Measurements from ENCODE around the gene ACOT11.
A peak's percentile ranks its signal among the peaks of the same experiment; 100 is the strongest.

Gene ACOT11

GRCh38 chr1:54537611-54538010, 10.4 kb upstream of the ACOT11 start:
- DNase-seq (ENCODE audit: low read depth), result no peak

DNA sequence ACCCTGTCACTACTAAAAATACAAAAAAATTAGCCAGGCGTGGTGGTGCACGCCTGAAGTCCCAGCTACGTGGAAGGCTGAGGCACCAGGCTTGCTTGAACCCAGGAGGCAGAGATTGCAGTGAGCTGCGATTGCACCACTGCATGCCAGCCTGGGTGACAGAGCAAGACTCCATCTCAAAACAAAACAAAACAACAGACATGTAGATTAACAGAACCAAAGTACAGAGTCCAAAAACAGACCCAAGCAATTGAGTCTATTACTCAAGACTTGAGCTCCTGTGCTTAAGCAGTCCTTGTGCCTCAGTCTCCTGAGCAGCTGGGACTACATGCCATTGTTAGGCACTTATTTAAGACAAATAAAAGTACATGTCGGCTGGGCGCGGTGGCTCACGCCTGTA, 9.5 kb upstream of the ACOT11 start:
- DNase-seq (ENCODE audit: low read depth), result no peak

DNA sequence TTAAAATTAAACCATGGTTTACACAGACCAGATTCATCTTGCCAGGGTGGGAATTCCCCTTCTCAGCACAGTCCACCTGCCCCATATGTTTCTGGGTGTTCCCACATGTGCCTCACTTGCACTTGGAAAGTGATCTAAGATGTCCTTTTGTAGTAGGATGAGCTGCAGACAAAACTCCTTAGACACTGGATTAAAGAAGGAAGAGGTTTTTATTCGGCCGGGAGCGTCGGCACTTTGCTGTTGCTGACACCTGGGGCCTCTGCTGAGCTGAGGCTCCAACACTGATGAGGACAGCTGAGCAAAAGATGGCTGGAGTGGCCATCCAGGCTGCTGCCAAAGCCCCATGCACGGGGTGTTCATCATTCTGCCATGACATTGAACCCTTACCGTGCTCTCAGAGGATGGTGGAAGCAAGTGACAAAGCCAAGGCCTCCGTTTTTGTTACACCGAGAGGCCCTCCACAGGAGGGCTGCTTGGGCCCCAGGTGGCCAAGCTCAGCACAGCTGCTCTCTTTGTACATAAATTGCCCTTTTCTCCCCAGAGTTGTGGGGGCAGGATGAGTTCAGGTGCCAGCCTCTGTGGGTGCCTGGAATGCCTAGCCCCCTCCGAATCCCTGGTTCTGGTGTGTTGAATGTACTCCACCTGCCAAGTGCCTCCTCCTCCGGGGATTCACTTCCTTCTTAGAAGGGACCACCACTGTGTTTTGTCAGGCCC, 7.3 kb upstream of the ACOT11 start:
- DNase-seq (ENCODE audit: low read depth), result no peak

DNA sequence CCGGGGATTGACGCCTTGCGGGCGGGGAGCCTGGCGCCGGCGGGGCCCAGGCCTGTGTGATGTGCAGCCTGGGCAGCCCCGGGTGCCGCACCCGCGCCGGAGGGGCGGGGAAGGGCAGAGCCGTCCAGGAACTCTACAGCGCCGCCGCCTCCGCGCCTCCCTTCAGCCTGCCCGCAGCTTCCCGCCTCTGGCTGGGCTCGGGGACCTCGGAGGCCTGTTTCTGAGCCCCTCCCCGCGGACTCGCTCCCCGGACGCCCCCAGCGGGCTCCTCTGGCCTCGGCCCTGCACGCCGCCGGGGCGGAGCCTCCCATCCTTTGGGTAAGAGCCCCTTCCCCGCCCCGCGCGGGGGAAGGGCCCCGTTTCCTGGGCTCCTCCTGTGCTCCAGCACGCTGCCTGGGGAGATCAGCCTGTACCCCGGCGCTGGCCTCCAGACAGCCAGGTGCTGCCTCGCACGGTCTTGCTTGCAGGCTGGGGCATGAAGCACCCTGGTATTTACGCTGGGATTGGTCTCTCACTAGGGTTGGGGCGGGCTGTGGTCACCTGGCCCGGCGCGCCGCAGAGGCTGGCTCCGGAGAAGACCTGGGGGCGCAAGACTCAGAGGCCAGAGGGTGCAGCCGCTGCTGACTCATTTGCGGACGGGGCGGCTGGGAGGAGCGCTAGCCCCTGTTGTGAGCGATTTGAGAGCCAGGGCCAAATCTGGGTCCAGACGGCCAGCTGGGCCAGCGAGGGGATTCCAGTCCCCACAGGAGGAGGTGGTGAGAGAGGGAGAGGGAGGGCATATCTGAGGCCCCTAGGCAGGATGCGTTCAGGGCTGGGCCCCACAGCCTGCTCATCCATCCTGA, 5.7 kb upstream of the ACOT11 start:
- DNase-seq (ENCODE audit: low read depth), result no peak

GRCh38 chr1:54542962-54543539, 5.0 kb upstream of the ACOT11 start:
- DNase-seq (ENCODE audit: low read depth), result no peak

DNA sequence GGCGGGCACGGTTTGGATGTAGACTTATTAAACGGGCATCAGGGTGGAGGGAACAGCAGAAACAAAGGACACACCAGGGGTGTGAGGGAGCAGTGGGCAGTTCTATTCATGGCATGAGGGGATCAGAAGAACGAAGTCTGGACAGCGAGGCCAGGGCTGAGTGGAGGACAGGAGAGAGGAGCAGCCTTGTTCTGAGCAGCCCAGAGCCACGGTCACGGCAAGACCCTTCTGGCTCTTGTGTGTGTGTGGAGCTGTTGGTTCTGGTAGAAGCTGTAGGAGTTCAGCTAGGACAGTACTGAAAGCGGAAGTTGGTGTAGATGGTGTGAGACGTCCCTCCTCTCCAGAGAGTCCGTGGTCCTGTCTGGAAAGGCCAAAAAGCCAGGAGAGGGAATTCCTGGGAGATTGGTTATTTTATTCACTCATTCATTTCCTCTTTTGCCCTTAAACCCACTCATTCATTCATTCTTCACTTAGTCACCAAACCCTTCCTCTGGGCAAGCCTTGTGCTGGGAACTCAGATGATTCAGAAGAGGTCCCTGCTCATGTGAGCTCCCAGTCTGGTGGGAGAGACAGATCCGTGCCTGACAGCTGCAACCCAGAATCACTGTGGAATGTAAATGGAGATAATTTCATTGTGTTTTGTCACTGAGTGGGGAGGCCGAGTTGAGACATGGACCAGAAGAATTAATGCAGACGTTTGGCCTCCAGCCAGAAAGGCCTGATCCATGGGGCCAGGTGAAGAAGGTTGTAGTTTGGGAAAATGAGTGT, 4.1 kb upstream of the ACOT11 start:
- peak; percentile 41 for DNase-seq (ENCODE audit: low read depth)

- DNase-seq (ENCODE audit: low read depth), result no peak
Measured at GRCh38 chr1:54545916-54546635, 2.0 kb upstream of the ACOT11 start.

- no peak for DNase-seq (ENCODE audit: low read depth)
Measured at GRCh38 chr1:54546651-54547401, 1.2 kb upstream of the ACOT11 start.

GRCh38 chr1:54548389-54549044, 489 bp downstream of the ACOT11 start:
- DNase-seq (ENCODE audit: low read depth), result no peak

- no peak for DNase-seq (ENCODE audit: low read depth)
Measured at GRCh38 chr1:54549181-54549924, 1.3 kb downstream of the ACOT11 start.

DNA sequence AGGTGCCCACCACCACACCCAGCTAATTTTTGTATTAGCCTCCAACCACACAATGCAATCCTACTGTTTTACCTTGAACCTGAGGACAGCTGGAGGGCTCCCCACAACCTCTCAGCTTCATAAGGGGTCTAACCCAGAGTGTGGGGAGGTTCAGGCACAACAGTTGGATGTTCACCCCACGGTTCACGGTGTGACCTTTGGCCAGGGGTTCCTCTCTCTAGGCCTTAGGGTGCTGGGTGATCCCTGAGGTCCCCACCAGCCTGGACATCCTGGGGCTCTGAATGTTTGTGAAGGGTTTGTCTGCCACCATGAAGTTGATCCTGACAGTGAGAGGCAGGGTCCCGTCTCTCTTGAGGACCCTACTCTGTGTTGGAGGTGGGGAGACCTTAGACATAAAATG, 3.9 kb downstream of the ACOT11 start:
- no peak for DNase-seq (ENCODE audit: low read depth)

- no peak for DNase-seq (ENCODE audit: low read depth)
Measured at GRCh38 chr1:54553602-54554313, 5.7 kb downstream of the ACOT11 start.

DNA sequence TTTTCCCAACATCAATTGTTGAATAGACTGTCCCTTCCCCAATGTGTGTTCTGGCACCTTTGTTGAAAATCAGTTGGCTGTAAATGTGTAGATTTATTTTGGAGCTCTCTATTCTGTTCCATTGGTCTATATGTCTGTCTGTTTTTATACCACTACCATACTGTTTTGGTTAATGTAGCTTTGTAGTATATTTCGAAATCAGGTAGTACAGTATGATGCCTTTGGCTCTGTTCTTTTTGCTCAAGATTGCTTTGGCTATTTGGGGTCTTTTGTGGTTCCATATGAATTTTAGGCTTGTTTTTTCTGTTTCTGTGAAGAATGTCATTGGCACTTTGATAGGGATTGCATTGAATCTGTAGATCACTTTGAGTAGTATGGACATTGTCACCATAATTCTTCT, 8.1 kb downstream of the ACOT11 start:
- no peak for DNase-seq (ENCODE audit: low read depth)

DNA sequence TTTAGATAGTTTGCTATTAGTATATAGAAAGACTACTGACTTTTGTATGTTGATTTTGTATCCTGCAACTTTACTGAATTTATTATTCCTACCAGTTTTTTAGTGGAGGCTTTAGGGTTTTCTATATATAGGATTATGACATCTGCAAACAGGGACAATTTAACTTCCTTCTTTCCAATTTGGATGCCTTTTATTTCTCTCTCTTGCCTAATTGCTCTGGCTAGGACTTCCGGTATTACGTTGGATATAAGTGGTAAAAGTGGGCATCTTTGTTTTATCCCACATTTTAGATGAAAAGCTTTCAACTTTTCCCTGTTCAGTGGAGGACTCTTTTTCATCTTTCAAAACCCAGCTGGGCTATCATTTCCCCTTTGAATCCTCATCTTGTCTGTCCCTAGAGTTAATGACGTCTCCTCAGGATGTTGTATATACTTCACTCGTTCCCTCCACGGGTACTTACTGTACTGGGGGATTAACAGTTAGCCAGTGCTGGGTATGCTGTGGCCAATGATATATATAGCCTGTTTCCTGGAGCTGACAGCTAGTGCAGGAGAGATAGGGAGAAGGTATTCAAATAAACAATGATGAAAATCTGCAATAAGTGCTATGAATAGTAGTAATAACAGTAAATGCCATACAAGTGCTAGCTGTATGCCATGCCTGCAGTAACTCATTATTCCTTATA, 9.8 kb downstream of the ACOT11 start:
- no peak for DNase-seq (ENCODE audit: low read depth)

GRCh38 chr1:54558434-54559030, 10.5 kb downstream of the ACOT11 start:
- no peak for DNase-seq (ENCODE audit: low read depth)

GRCh38 chr1:54559111-54559548, 11.1 kb downstream of the ACOT11 start:
- DNase-seq (ENCODE audit: low read depth), result no peak

DNA sequence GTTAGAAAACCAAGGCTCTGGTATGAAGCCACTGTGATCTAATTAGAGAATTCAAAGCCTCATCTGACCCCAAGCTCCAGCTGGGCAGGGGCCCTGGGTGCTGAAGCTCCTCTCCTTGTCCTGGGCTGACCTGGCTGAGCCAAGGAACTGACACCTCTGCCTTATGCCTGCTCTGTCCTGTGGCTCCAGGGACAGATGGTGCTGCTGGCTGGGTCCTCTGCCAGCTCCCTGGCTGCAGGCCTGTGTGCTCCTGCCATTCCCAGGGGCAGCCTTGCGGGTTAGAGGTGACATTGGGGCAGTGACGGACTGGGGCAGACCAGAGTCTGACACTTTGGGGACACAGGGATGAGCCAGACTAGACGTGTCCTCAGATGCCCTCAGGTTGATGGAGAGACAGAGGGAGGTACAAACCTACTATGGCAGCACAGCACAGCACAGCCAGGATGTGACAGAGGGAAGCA, 11.8 kb downstream of the ACOT11 start:
- DNase-seq (ENCODE audit: low read depth), result no peak

All from GM04503 (cell line).